Measurements from ENCODE around the gene NTM. TPM values are rescaled to one million over a fixed set of nuclear protein-coding genes. Genes with fewer than 3 reads are reported as not detected.

The NTM gene
- total RNA-seq, 4 donors from 2014 or later = 0.40 to 3.1 (median 2.1) TPM; not detected in 1

- in situ Hi-C loops (cut with MboI; ENCODE audit: low pct_ligation_motif_present in 1 of 4, low pct_unique_long_range_greater_than_20kb in 1 of 4, low sequenced_read_pairs in 3 of 4) = no loop called here
- WGBS, 2 donors (ENCODE audit: low coverage in 1 of 2) = 76 to 83% methylated on average over 6 to 15 of the region's 15 CpGs
Measured at GRCh38 chr11:131642756-131643531, 272.5 kb downstream of the NTM start.

GRCh38 chr11:131644204-131644795, 273.9 kb downstream of the NTM start:
- WGBS, 2 donors (ENCODE audit: low coverage in 1 of 2) = 77 to 89% methylated on average over 3 to 5 of the region's 5 CpGs
- no peak overlapping the region for H3K27ac ChIP-seq
- H3K36me3 ChIP-seq = no peaks in the 10 kb centered on the region
- no peaks in the 10 kb centered on the region for H3K9me3 ChIP-seq
- H3K27me3 ChIP-seq = no peaks in the 10 kb centered on the region
- no peak for DNase-seq
- no peaks in the 10 kb centered on the region for H3K4me1 ChIP-seq
- intact Hi-C loops (cut with DNase I; ENCODE audit: low total_unique reads) (no loop called here), in situ Hi-C loops (cut with MboI; ENCODE audit: low pct_ligation_motif_present in 1 of 4, low pct_unique_long_range_greater_than_20kb in 1 of 4, low sequenced_read_pairs in 3 of 4) (no loop called here)
- TF ChIP-seq POLR2A (IDR thresholded peaks at IDR 0.05) = no peak
- TF ChIP-seq EP300 (IDR thresholded peaks at IDR 0.05; ENCODE audit: low read depth) = no peak
- TF ChIP-seq CTCF (IDR thresholded peaks at IDR 0.05) = no peak
- no peak for TF ChIP-seq POLR2AphosphoS5 (IDR thresholded peaks at IDR 0.05)
- H3K4me3 ChIP-seq = no peak overlapping the region

More at GRCh38 chr11:131642756-131643531, 272.5 kb downstream of the NTM start:
- intact Hi-C loops (cut with DNase I; ENCODE audit: low total_unique reads) = no loop called here
- no peak overlapping the region for H3K27ac ChIP-seq
- no peaks in the 10 kb centered on the region for H3K9me3 ChIP-seq
- H3K36me3 ChIP-seq = no peaks in the 10 kb centered on the region
- no peak overlapping the region for H3K4me3 ChIP-seq
- no peak for DNase-seq
- H3K4me1 ChIP-seq = no peaks in the 10 kb centered on the region
- no peak for TF ChIP-seq POLR2A (IDR thresholded peaks at IDR 0.05)
- TF ChIP-seq EP300 (IDR thresholded peaks at IDR 0.05; ENCODE audit: low read depth) = no peak
- TF ChIP-seq CTCF (IDR thresholded peaks at IDR 0.05) = no peak
- TF ChIP-seq POLR2AphosphoS5 (IDR thresholded peaks at IDR 0.05) = no peak
- H3K27me3 ChIP-seq = no peaks in the 10 kb centered on the region

GRCh38 chr11:131645237-131645636, 274.8 kb downstream of the NTM start:
- 51 to 55% methylated on average over 2 to 6 of the region's 6 CpGs for WGBS, 2 donors (ENCODE audit: low coverage in 1 of 2)
- no peak for TF ChIP-seq CTCF (IDR thresholded peaks at IDR 0.05)
- TF ChIP-seq POLR2A (IDR thresholded peaks at IDR 0.05) = no peak
- no peak for TF ChIP-seq POLR2AphosphoS5 (IDR thresholded peaks at IDR 0.05)
- no peak for TF ChIP-seq EP300 (IDR thresholded peaks at IDR 0.05; ENCODE audit: low read depth)
- H3K27me3 ChIP-seq = no peaks in the 10 kb centered on the region

GRCh38 chr11:131649856-131650255, 279.4 kb downstream of the NTM start:
- H3K27me3 ChIP-seq = no peaks in the 10 kb centered on the region
- no peaks in the 10 kb centered on the region for H3K4me1 ChIP-seq
- 65 to 82% methylated on average over 3 to 5 of the region's 5 CpGs for WGBS, 2 donors (ENCODE audit: low coverage in 1 of 2)
- no peak overlapping the region for H3K4me3 ChIP-seq
- H3K36me3 ChIP-seq = no peaks in the 10 kb centered on the region
- TF ChIP-seq EP300 (IDR thresholded peaks at IDR 0.05; ENCODE audit: low read depth) (no peak), POLR2AphosphoS5 (IDR thresholded peaks at IDR 0.05) (no peak), CTCF (IDR thresholded peaks at IDR 0.05) (no peak), POLR2A (IDR thresholded peaks at IDR 0.05) (no peak)
- DNase-seq = no peak
- intact Hi-C loops (cut with DNase I; ENCODE audit: low total_unique reads) (no loop called here), in situ Hi-C loops (cut with MboI; ENCODE audit: low pct_ligation_motif_present in 1 of 4, low pct_unique_long_range_greater_than_20kb in 1 of 4, low sequenced_read_pairs in 3 of 4) (loop anchor here in 2 of 4 donors (25.0 kb wide), 1 partner anchor 588 kb away; no protein-coding TSS in a partner anchor)
- H3K27ac ChIP-seq = no peak overlapping the region
- H3K9me3 ChIP-seq = no peaks in the 10 kb centered on the region

More at GRCh38 chr11:131645237-131645636, 274.8 kb downstream of the NTM start:
- no peak overlapping the region for H3K4me3 ChIP-seq
- no peaks in the 10 kb centered on the region for H3K4me1 ChIP-seq
- no peaks in the 10 kb centered on the region for H3K36me3 ChIP-seq
- in situ Hi-C loops (cut with MboI; ENCODE audit: low pct_ligation_motif_present in 1 of 4, low pct_unique_long_range_greater_than_20kb in 1 of 4, low sequenced_read_pairs in 3 of 4) = no loop called here
- H3K9me3 ChIP-seq = no peaks in the 10 kb centered on the region
- intact Hi-C loops (cut with DNase I; ENCODE audit: low total_unique reads) = no loop called here
- no peak for DNase-seq
- no peak overlapping the region for H3K27ac ChIP-seq

Data from transverse colon (tissue), 4 donors.